Endothelial cell of umbilical vein (primary cell): ENCODE measurements around the gene GGNBP2. TPM values are rescaled to one million over a fixed set of nuclear protein-coding genes. Genes with fewer than 3 reads are reported as not detected.
A peak's percentile ranks its signal among the peaks of the same experiment; 100 is the strongest.

Experiments used
- BruUV-seq: library from RNA; stranded (reverse); fragments of 400-500 nt; replicated peaks from 2 replicates; lab custom pipeline; 2021; lab: Mats Ljungman, UMichigan
- CTCF ChIA-PET: fragments of 300-600, 350-600 bp; sonication (Branson Sonifier 250); formaldehyde crosslinking; loops from one replicate; lab custom pipeline; 2021; ENCODE audit warnings: antibody characterized with exemption, inconsistent platforms; lab: Charles Lee
- POLR2A ChIA-PET: fragments of 300-600, 350-600 bp; sonication (Branson Sonifier 250); formaldehyde crosslinking; loops from one replicate; lab custom pipeline; 2021; ENCODE audit warnings: antibody characterized with exemption, inconsistent platforms; lab: Charles Lee
- DNase-seq: peaks from one replicate; pipeline ENCODE4 v3.0.0-alpha.2; 2011; ENCODE audit warnings: low read depth, low spot score
- FAIRE-seq: peaks from 2 replicates; lab custom pipeline; 2011; peaks lifted over from hg19 to GRCh38; lab: Jason Lieb, UNC
- H2AFZ ChIP-seq: 2 replicates; pipeline ENCODE4 v1.6.0; 2012; ENCODE audit warnings: low read depth, low read length, control low read depth, inconsistent platforms
- H3K27ac ChIP-seq: 2 replicates; pipeline ENCODE4 v1.5.1; 2011; ENCODE audit warnings: low read depth, mild to moderate bottlenecking, control low read depth, low read length, moderate library complexity; ENCODE audit not compliant: insufficient read depth
- H3K27me3 ChIP-seq, 2 experiments: 2 replicates each; pipeline versions ENCODE4 v1.6.0 to v1.6.1; 2011; ENCODE audit warnings: low read length in 2 of 2, mixed read lengths in 1 of 2; ENCODE audit not compliant: control insufficient read depth in 2 of 2, insufficient read depth in 2 of 2
- H3K36me3 ChIP-seq, 2 experiments: 2 replicates in 1 of 2; 3 replicates in 1 of 2; pipeline ENCODE4 v1.5.1; 2011; ENCODE audit warnings: low read length in 2 of 2, mild to moderate bottlenecking in 1 of 2, moderate library complexity in 1 of 2; ENCODE audit not compliant: control insufficient read depth in 2 of 2, insufficient read depth in 2 of 2; ENCODE audit errors: extremely low read depth in 1 of 2
- H3K4me1 ChIP-seq: 3 replicates; pipeline ENCODE4 v1.5.1; 2011; ENCODE audit warnings: mild to moderate bottlenecking, low read length; ENCODE audit not compliant: control insufficient read depth, insufficient read depth; ENCODE audit errors: extremely low read depth
- H3K4me2 ChIP-seq: 2 replicates; pipeline ENCODE4 v1.6.1; 2011; ENCODE audit warnings: low read length, control low read depth, mixed read lengths; ENCODE audit not compliant: insufficient read depth
- H3K4me3 ChIP-seq, 3 experiments: fragments of 200-600 bp in 1 of 3; sonication (generic), shearing (Covaris generic) in 1 of 3; replicated peaks in 1 of 3; 2 replicates each; pipeline ENCODE4 v1.5.1; 2011 to 2016; ENCODE audit warnings: control low read depth in 3 of 3, low read length in 3 of 3, mild to moderate bottlenecking in 2 of 3, inconsistent platforms in 1 of 3, low read depth in 1 of 3, moderate library complexity in 1 of 3; ENCODE audit not compliant: insufficient read depth in 1 of 3
- H3K79me2 ChIP-seq: 2 replicates; pipeline ENCODE4 v1.6.0; 2012; ENCODE audit warnings: low read length, inconsistent platforms; ENCODE audit not compliant: control insufficient read depth, insufficient read depth
- H3K9ac ChIP-seq: replicated peaks from 2 replicates; pipeline ENCODE3; 2011; ENCODE audit warnings: low read length, control low read depth; ENCODE audit not compliant: insufficient read depth; ENCODE audit errors: extremely low read depth
- H3K9me1 ChIP-seq: replicated peaks from 3 replicates; pipeline ENCODE4 v1.6.0; 2011; ENCODE audit warnings: mild to moderate bottlenecking, low read length; ENCODE audit not compliant: control insufficient read depth, insufficient read depth; ENCODE audit errors: extremely low read depth
- H3K9me3 ChIP-seq: replicated peaks from 2 replicates; pipeline ENCODE4 v1.5.1; 2012; ENCODE audit warnings: low read length, inconsistent platforms; ENCODE audit not compliant: control insufficient read depth, insufficient read depth
- H4K20me1 ChIP-seq: replicated peaks from 2 replicates; pipeline ENCODE3; 2011; ENCODE audit warnings: mild to moderate bottlenecking, low read length; ENCODE audit not compliant: control insufficient read depth, insufficient read depth; ENCODE audit errors: extremely low read depth
- CTCF ChIP-seq, 2 donors: IDR thresholded peaks; 1 replicate in 1 of 2; 2 replicates in 1 of 2; pipeline ENCODE4 v1.5.1; 2011; ENCODE audit warnings: low read length in 2 of 2, mild to moderate bottlenecking in 2 of 2, moderate library complexity in 2 of 2, control low read depth in 1 of 2, inconsistent platforms in 1 of 2, low read depth in 1 of 2; ENCODE audit not compliant: insufficient read depth in 1 of 2; ENCODE audit errors: extremely low read depth in 1 of 2
- EZH2 ChIP-seq: IDR thresholded peaks from 2 replicates; pipeline ENCODE4 v1.6.1; 2012; ENCODE audit warnings: borderline replicate concordance, low read depth, mild to moderate bottlenecking, moderate library complexity, low read length, inconsistent platforms; ENCODE audit not compliant: severe bottlenecking
- FOS ChIP-seq: IDR thresholded peaks from 2 replicates; pipeline ENCODE4 v1.6.1; 2011; ENCODE audit warnings: mild to moderate bottlenecking, low read length, moderate library complexity, borderline replicate concordance; ENCODE audit not compliant: insufficient read depth
- GATA2 ChIP-seq: IDR thresholded peaks from 2 replicates; pipeline ENCODE4 v1.7.0; 2011; ENCODE audit warnings: low read depth, mild to moderate bottlenecking, moderate library complexity, mixed read lengths, low read length; ENCODE audit not compliant: insufficient read length, insufficient read depth
- JUN ChIP-seq: IDR thresholded peaks from 2 replicates; pipeline ENCODE4 v1.6.1; 2011; ENCODE audit warnings: borderline replicate concordance, low read depth; ENCODE audit not compliant: insufficient read length, insufficient read depth
- MAX ChIP-seq: IDR thresholded peaks from 2 replicates; pipeline ENCODE4 v1.6.1; 2011; ENCODE audit not compliant: insufficient read depth, insufficient read length
- MYC ChIP-seq: IDR thresholded peaks from one replicate; pipeline ENCODE4 v1.6.1; 2011; ENCODE audit warnings: mild to moderate bottlenecking, low read depth, low read length
- POLR2A ChIP-seq: IDR thresholded peaks from 2 replicates; pipeline ENCODE4 v1.6.1; 2012; ENCODE audit warnings: low read depth, mild to moderate bottlenecking, control low read depth, low read length
- POLR2AphosphoS5 ChIP-seq: IDR thresholded peaks from 2 replicates; pipeline ENCODE4 v1.6.1; 2012; ENCODE audit warnings: low read depth, mild to moderate bottlenecking, control low read depth, low read length, moderate library complexity; ENCODE audit not compliant: insufficient read depth
- dilution Hi-C: fragments of 300-500 bp; cut with MboI; formaldehyde crosslinking; loops from one replicate; pipeline ENCODE4 v1.15.0; 2019; ENCODE audit warnings: low sequenced_read_pairs; ENCODE audit not compliant: extremely low pct_ligation_motif_present
- intact Hi-C: fragments of 100-400 bp; cut with micrococcal nuclease; formaldehyde crosslinking; loops from one replicate; pipeline ENCODE4 v1.10.0; 2022
- polyA plus RNA-seq, 4 experiments: library from polyadenylated mRNA; depleted of rRNA in 3 of 4; stranded (reverse) in 3 of 4; unstranded in 1 of 4; fragments of >200 nt; gene quantifications; 2 replicates each; pipeline versions ENCODE4 v1.2.1 to v1.2.3, GENCODE V29; 2011 to 2012; ENCODE audit warnings: missing spikeins in 1 of 4
- total RNA-seq: library from RNA; stranded (reverse); gene quantifications from 2 replicates; pipeline ENCODE4 v1.2.3, GENCODE V29; 2021

GGNBP2 gene
- total and polyA plus RNA-seq, 2 donors (not counting 3 experiments of a cell fraction or from before 2014, with no cell fraction given): 52.6 to 77.6 TPM

GRCh38 chr17:36602030-36602748 lies 57.5 kb downstream of the GGNBP2 start:
- Histone ChIP-seq H4K20me1 (no peaks in the 10 kb centered on the region), H3K79me2 (peaks cover 17% of the 10 kb centered on the region), H3K4me3 (peak overlapping the region; percentile 34 to 67 (median 63)), H3K9me1 (no peaks in the 10 kb centered on the region), H3K9me3 (no peaks in the 10 kb centered on the region), H3K27me3 (no peaks in the 10 kb centered on the region), H2AFZ (peak overlapping the region; percentile 55), H3K4me1 (peaks cover 16% of the 10 kb centered on the region), H3K36me3 (no peaks in the 10 kb centered on the region), H3K4me2 (peak overlapping the region; percentile 72), H3K9ac (peak overlapping the region; percentile 85), H3K27ac (no peak overlapping the region)
- dilution Hi-C loops: no loop called here
- BruUV-seq: no TSS peak
- FAIRE-seq: no peak
- intact Hi-C loops: loop anchor here (5.0 to 10.0 kb wide), 2 partner anchors 103 to 345 kb away; partner anchors contain the start of gene AATF
- CTCF ChIA-PET: interaction anchor here (0.6 to 4.5 kb wide), 28 partner anchors 9 to 1214 kb away, joined by 3 to 66 read pairs (median 5); partner anchors contain the start of gene DHRS11
- TF ChIP-seq JUN: no peak
- TF ChIP-seq MYC: no peak
- TF ChIP-seq CTCF (IDR thresholded peaks at IDR 0.05; ENCODE audit: extremely low read depth in 1 of 2, insufficient read depth in 1 of 2, low read depth in 1 of 2, low read length in 2 of 2): no peak
- no peak for TF ChIP-seq EZH2
- no peak for TF ChIP-seq POLR2A
- no peak for TF ChIP-seq MAX
- no peak for TF ChIP-seq GATA2
- TF ChIP-seq FOS: no peak
- TF ChIP-seq POLR2AphosphoS5: no peak
- peak; percentile 26 for DNase-seq
- POLR2A ChIA-PET: interaction anchor here (1.2 kb wide), 1 partner anchor 9 kb away, joined by 3 read pairs; no protein-coding TSS in a partner anchor
